Tibial nerve (tissue), 4 donors: ENCODE measurements around the gene FBXW11. TPM values are rescaled to one million over a fixed set of nuclear protein-coding genes. Genes with fewer than 3 reads are reported as not detected.

Experiments used
- DNase-seq, 2 donors: peaks; one replicate each; pipeline ENCODE4 v3.0.0-alpha.2; 2019; ENCODE audit warnings: low spot score in 2 of 2
- H3K27ac ChIP-seq, 4 donors: fragments of 200-600 bp; sonication (generic) in 3 of 4; one replicate each; pipeline ENCODE4 v1.5.1; 2017 to 2019; ENCODE audit warnings: mild to moderate bottlenecking in 1 of 4
- H3K27me3 ChIP-seq, 2 donors: fragments of 200-600 bp; sonication (generic) in 1 of 2; one replicate each; pipeline versions ENCODE4 v1.5.1 to v1.6.0; 2017 to 2019
- H3K36me3 ChIP-seq, 3 donors: fragments of 200-600 bp; sonication (generic); one replicate each; pipeline ENCODE4 v1.5.1; 2018 to 2019
- H3K4me1 ChIP-seq, 4 donors: fragments of 200-600 bp; sonication (generic) in 3 of 4; one replicate each; pipeline ENCODE4 v1.5.1; 2017 to 2019
- H3K4me3 ChIP-seq, 4 donors: fragments of 200-600 bp; sonication (generic) in 3 of 4; one replicate each; pipeline ENCODE4 v1.5.1; 2017 to 2019; ENCODE audit warnings: mild to moderate bottlenecking in 1 of 4, moderate library complexity in 1 of 4
- H3K9me3 ChIP-seq, 4 donors: fragments of 200-600 bp; sonication (generic) in 3 of 4; one replicate each; pipeline ENCODE4 v1.5.1; 2017 to 2019
- CTCF ChIP-seq, 5 experiments: fragments of 200-600 bp in 3 of 5; fragments of 450-650 bp in 2 of 5; sonication (generic) in 3 of 5; IDR thresholded peaks; one replicate each; pipeline ENCODE4 v1.5.1; 2016 to 2019; ENCODE audit warnings: antibody characterized with exemption in 5 of 5, mild to moderate bottlenecking in 3 of 5, moderate library complexity in 2 of 5
- EP300 ChIP-seq, 2 donors: sonication (generic); formaldehyde crosslinking; IDR thresholded peaks; one replicate each; pipeline ENCODE4 v1.6.1; 2017; ENCODE audit warnings: antibody characterized with exemption in 2 of 2, mild to moderate bottlenecking in 1 of 2
- POLR2A ChIP-seq, 2 donors: fragments of 450-650 bp; IDR thresholded peaks; one replicate each; pipeline ENCODE4 v1.6.1; 2017; ENCODE audit warnings: antibody characterized with exemption in 2 of 2, mild to moderate bottlenecking in 2 of 2, moderate library complexity in 2 of 2
- WGBS, 2 donors: methylation state at CpG; one replicate each; pipeline ENCODE4 v1.1.5; 2018; 5-methylcytosine and 5-hydroxymethylcytosine counted together
- total RNA-seq, 4 donors: library from RNA; depleted of rRNA; stranded (reverse); fragments of >200 nt; gene quantifications; one replicate each; pipeline ENCODE4 v1.1.0, GENCODE V29; 2016

FBXW11 gene
- total RNA-seq, 4 donors from 2014 or later, result 49.2 to 96.4 (median 73.4) TPM

- DNase-seq, result no peak
- WGBS, 2 donors, result 70 to 75% methylated on average over 5 of the region's 5 CpGs
- H3K27me3 ChIP-seq, result no peaks in the 10 kb centered on the region
- peaks cover 0 to 23% (median 10%) of the 10 kb centered on the region in 4 donors for H3K9me3 ChIP-seq
- H3K36me3 ChIP-seq, result peaks cover 0 to 8% (median 0%) of the 10 kb centered on the region in 3 donors
- peaks cover 0 to 28% (median 6%) of the 10 kb centered on the region in 4 donors for H3K4me1 ChIP-seq
- no peak overlapping the region for H3K4me3 ChIP-seq
- no peak overlapping the region for H3K27ac ChIP-seq
- TF ChIP-seq EP300 (IDR thresholded peaks at IDR 0.05) (no peak), CTCF (IDR thresholded peaks at IDR 0.05) (no peak), POLR2A (IDR thresholded peaks at IDR 0.05) (no peak)
Observed at GRCh38 chr5:171975877-171976667, 30.4 kb downstream of the FBXW11 start.

- Histone ChIP-seq H3K36me3 (peaks cover 0 to 8% (median 0%) of the 10 kb centered on the region in 3 donors), H3K4me3 (no peak overlapping the region), H3K4me1 (peaks cover 0 to 31% (median 6%) of the 10 kb centered on the region in 4 donors), H3K9me3 (peaks cover 0 to 16% (median 7%) of the 10 kb centered on the region in 4 donors), H3K27ac (no peak overlapping the region), H3K27me3 (no peaks in the 10 kb centered on the region)
- WGBS, 2 donors, result 52 to 56% methylated on average over 3 of the region's 3 CpGs
- DNase-seq, result no peak
- TF ChIP-seq POLR2A (IDR thresholded peaks at IDR 0.05) (no peak), EP300 (IDR thresholded peaks at IDR 0.05) (no peak), CTCF (IDR thresholded peaks at IDR 0.05) (no peak)
Observed at GRCh38 chr5:171975262-171975876, 31.1 kb downstream of the FBXW11 start.

GRCh38 chr5:171970826-171971225, 35.6 kb downstream of the FBXW11 start:
- no peaks in the 10 kb centered on the region for H3K27me3 ChIP-seq
- WGBS, 2 donors, result 47 to 58% methylated on average over 2 of the region's 2 CpGs
- H3K4me3 ChIP-seq, result no peak overlapping the region
- no peaks in the 10 kb centered on the region for H3K9me3 ChIP-seq
- TF ChIP-seq CTCF (IDR thresholded peaks at IDR 0.05) (no peak), EP300 (IDR thresholded peaks at IDR 0.05) (no peak), POLR2A (IDR thresholded peaks at IDR 0.05) (no peak)
- H3K27ac ChIP-seq, result no peak overlapping the region
- H3K4me1 ChIP-seq, result peaks cover 0 to 37% (median 11%) of the 10 kb centered on the region in 4 donors
- H3K36me3 ChIP-seq, result no peaks in the 10 kb centered on the region
- no peak for DNase-seq

GRCh38 chr5:171969288-171969880, 37.1 kb downstream of the FBXW11 start:
- Histone ChIP-seq H3K27me3 (no peaks in the 10 kb centered on the region), H3K9me3 (no peaks in the 10 kb centered on the region), H3K36me3 (no peaks in the 10 kb centered on the region), H3K4me1 (peaks cover 0 to 35% (median 6%) of the 10 kb centered on the region in 4 donors), H3K4me3 (no peak overlapping the region), H3K27ac (no peak overlapping the region)
- 90 to 91% methylated on average over 4 of the region's 4 CpGs for WGBS, 2 donors
- DNase-seq, result no peak
- no peak for TF ChIP-seq CTCF (IDR thresholded peaks at IDR 0.05)
- TF ChIP-seq EP300 (IDR thresholded peaks at IDR 0.05), result no peak
- no peak for TF ChIP-seq POLR2A (IDR thresholded peaks at IDR 0.05)

GRCh38 chr5:171968531-171968930, 37.9 kb downstream of the FBXW11 start:
- H3K27me3 ChIP-seq, result no peaks in the 10 kb centered on the region
- H3K4me3 ChIP-seq, result no peak overlapping the region
- H3K4me1 ChIP-seq, result peaks cover 0 to 43% (median 6%) of the 10 kb centered on the region in 4 donors
- no peak for DNase-seq
- H3K9me3 ChIP-seq, result no peaks in the 10 kb centered on the region
- no peak overlapping the region for H3K27ac ChIP-seq
- TF ChIP-seq POLR2A (IDR thresholded peaks at IDR 0.05) (no peak), CTCF (IDR thresholded peaks at IDR 0.05) (no peak), EP300 (IDR thresholded peaks at IDR 0.05) (no peak)
- no peaks in the 10 kb centered on the region for H3K36me3 ChIP-seq
- whole genome bisulfite sequencing, 2 donors, result 69 to 77% methylated on average over 3 of the region's 3 CpGs
